ENCODE results near the gene GNG7. TPM values are rescaled to one million over a fixed set of nuclear protein-coding genes. Genes with fewer than 3 reads are reported as not detected.

The GNG7 gene
- total RNA-seq, 1 experiment from 2014 or later: 9.6 TPM

DNA sequence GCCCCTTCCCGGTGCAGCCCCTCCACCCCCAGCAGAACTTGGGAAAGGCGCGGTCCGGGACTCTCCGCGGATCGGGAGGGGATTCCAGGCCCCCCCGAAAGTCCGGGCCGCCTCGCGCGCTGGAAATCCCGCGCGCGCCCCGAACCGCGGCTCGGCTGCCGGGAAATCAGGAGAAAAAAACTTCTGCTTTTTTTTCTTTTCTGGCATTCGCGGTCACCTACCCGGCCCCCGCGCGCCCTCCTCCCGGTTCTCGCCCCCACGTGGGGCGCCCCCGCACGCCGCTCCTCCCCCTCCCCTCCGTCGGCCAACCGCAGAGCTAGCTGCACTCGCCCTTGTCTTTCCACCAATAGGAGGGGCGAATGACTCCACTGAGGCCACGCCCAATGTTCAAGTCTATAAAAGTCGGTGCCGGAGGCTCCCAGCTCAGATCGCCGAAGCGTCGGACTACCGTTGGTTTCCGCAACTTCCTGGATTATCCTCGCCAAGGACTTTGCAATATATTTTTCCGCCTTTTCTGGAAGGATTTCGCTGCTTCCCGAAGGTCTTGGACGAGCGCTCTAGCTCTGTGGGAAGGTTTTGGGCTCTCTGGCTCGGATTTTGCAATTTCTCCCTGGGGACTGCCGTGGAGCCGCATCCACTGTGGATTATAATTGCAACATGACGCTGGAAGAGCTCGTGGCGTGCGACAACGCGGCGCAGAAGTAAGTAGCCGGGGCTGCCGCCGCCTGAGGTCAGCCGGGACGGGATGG is 226.6 kb downstream of the GNG7 start, which contains the start of gene GADD45B:
GADD45B (plus strand) TSS at position 426 of the 749 bp plus-strand sequence; CDS start at position 658, 232 bp downstream.
- ChIA-PET POLR2A (interaction anchor here (0.6 to 5.0 kb wide), 30 partner anchors 11 to 860 kb away, joined by 3 to 83 read pairs (median 6); partner anchors contain the start of genes LMNB2, TIMM13 and ZNF57), CTCF (interaction anchor here (0.5 to 6.0 kb wide), 24 partner anchors 12 to 365 kb away, joined by 3 to 114 read pairs (median 4); partner anchors contain the start of genes LMNB2 and ZNF555)
- H3K9me3 Mint-ChIP-seq: no peaks in the 10 kb centered on the region
- H3K27me3 Mint-ChIP-seq (ENCODE audit: low read depth): peaks cover 47% of the 10 kb centered on the region
- TF ChIP-seq, protein P1, sequence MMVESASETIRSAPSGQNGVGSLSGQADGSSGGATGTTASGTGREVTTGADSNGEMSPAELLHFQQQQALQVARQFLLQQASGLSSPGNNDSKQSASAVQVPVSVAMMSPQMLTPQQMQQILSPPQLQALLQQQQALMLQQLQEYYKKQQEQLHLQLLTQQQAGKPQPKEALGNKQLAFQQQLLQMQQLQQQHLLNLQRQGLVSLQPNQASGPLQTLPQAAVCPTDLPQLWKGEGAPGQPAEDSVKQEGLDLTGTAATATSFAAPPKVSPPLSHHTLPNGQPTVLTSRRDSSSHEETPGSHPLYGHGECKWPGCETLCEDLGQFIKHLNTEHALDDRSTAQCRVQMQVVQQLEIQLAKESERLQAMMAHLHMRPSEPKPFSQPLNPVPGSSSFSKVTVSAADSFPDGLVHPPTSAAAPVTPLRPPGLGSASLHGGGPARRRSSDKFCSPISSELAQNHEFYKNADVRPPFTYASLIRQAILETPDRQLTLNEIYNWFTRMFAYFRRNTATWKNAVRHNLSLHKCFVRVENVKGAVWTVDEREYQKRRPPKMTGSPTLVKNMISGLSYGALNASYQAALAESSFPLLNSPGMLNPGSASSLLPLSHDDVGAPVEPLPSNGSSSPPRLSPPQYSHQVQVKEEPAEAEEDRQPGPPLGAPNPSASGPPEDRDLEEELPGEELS (CRISPR knock-in tag; IDR thresholded peaks at IDR 0.05): peak; percentile 41; the same call in 1 of the 2 replicates
- TF ChIP-seq IRF2 (CRISPR knock-in tag; IDR thresholded peaks at IDR 0.05; ENCODE audit: borderline replicate concordance, low read depth) (no peak), RORB (CRISPR knock-in tag; IDR thresholded peaks at IDR 0.05) (peak; percentile 70; the same call in 1 of the 2 replicates), ESRRA (CRISPR knock-in tag; IDR thresholded peaks at IDR 0.05; ENCODE audit: borderline replicate concordance) (no peak), MYBL2 (CRISPR knock-in tag; IDR thresholded peaks at IDR 0.05) (peak; percentile 23; the same call in 1 of the 2 replicates), NFYB (CRISPR knock-in tag; conservative IDR thresholded peaks at IDR 0.05; ENCODE audit: low read depth) (peak; percentile 64), CREM (CRISPR knock-in tag; IDR thresholded peaks at IDR 0.05) (no peak), ZNF416 (CRISPR knock-in tag; IDR thresholded peaks at IDR 0.05) (0 out of 2 replicates have a peak, but pooled peaks have one; percentile 53), TEAD4 (CRISPR knock-in tag; IDR thresholded peaks at IDR 0.05) (peak; percentile 47; the same call in 1 of the 2 replicates), JUN (CRISPR knock-in tag; IDR thresholded peaks at IDR 0.05) (peak; percentile 66; the same call in 1 of the 2 replicates), ETV6 (CRISPR knock-in tag; IDR thresholded peaks at IDR 0.05) (no peak), SP1 (CRISPR knock-in tag; conservative IDR thresholded peaks at IDR 0.05) (peak; percentile 97), GABPB1 (CRISPR knock-in tag; IDR thresholded peaks at IDR 0.05) (peak; percentile 41), ZNF219 (CRISPR knock-in tag; IDR thresholded peaks at IDR 0.05; ENCODE audit: borderline replicate concordance) (0 out of 2 replicates have a peak, but pooled peaks have one; percentile 67), TEAD1 (CRISPR knock-in tag; IDR thresholded peaks at IDR 0.05) (peak; percentile 83), NR2C2 (CRISPR knock-in tag; IDR thresholded peaks at IDR 0.05) (no peak)
- TF ChIP-seq, protein P2, sequence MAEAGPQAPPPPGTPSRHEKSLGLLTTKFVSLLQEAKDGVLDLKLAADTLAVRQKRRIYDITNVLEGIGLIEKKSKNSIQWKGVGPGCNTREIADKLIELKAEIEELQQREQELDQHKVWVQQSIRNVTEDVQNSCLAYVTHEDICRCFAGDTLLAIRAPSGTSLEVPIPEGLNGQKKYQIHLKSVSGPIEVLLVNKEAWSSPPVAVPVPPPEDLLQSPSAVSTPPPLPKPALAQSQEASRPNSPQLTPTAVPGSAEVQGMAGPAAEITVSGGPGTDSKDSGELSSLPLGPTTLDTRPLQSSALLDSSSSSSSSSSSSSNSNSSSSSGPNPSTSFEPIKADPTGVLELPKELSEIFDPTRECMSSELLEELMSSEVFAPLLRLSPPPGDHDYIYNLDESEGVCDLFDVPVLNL (CRISPR knock-in tag; IDR thresholded peaks at IDR 0.05; ENCODE audit: borderline replicate concordance, low read depth): no peak
- TF ChIP-seq, protein P3, sequence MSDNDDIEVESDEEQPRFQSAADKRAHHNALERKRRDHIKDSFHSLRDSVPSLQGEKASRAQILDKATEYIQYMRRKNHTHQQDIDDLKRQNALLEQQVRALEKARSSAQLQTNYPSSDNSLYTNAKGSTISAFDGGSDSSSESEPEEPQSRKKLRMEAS (CRISPR knock-in tag; IDR thresholded peaks at IDR 0.05): peak; percentile 56; the same call in 1 of the 2 replicates
- TF ChIP-seq, protein P4, sequence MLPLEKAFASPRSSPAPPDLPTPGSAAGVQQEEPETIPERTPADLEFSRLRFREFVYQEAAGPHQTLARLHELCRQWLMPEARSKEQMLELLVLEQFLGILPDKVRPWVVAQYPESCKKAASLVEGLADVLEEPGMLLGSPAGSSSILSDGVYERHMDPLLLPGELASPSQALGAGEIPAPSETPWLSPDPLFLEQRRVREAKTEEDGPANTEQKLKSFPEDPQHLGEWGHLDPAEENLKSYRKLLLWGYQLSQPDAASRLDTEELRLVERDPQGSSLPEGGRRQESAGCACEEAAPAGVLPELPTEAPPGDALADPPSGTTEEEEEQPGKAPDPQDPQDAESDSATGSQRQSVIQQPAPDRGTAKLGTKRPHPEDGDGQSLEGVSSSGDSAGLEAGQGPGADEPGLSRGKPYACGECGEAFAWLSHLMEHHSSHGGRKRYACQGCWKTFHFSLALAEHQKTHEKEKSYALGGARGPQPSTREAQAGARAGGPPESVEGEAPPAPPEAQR (CRISPR knock-in tag; IDR thresholded peaks at IDR 0.05): no peak
- TF ChIP-seq, protein P5, sequence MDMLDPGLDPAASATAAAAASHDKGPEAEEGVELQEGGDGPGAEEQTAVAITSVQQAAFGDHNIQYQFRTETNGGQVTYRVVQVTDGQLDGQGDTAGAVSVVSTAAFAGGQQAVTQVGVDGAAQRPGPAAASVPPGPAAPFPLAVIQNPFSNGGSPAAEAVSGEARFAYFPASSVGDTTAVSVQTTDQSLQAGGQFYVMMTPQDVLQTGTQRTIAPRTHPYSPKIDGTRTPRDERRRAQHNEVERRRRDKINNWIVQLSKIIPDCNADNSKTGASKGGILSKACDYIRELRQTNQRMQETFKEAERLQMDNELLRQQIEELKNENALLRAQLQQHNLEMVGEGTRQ (CRISPR knock-in tag; IDR thresholded peaks at IDR 0.05): peak; percentile 64
- TF ChIP-seq, protein P6, sequence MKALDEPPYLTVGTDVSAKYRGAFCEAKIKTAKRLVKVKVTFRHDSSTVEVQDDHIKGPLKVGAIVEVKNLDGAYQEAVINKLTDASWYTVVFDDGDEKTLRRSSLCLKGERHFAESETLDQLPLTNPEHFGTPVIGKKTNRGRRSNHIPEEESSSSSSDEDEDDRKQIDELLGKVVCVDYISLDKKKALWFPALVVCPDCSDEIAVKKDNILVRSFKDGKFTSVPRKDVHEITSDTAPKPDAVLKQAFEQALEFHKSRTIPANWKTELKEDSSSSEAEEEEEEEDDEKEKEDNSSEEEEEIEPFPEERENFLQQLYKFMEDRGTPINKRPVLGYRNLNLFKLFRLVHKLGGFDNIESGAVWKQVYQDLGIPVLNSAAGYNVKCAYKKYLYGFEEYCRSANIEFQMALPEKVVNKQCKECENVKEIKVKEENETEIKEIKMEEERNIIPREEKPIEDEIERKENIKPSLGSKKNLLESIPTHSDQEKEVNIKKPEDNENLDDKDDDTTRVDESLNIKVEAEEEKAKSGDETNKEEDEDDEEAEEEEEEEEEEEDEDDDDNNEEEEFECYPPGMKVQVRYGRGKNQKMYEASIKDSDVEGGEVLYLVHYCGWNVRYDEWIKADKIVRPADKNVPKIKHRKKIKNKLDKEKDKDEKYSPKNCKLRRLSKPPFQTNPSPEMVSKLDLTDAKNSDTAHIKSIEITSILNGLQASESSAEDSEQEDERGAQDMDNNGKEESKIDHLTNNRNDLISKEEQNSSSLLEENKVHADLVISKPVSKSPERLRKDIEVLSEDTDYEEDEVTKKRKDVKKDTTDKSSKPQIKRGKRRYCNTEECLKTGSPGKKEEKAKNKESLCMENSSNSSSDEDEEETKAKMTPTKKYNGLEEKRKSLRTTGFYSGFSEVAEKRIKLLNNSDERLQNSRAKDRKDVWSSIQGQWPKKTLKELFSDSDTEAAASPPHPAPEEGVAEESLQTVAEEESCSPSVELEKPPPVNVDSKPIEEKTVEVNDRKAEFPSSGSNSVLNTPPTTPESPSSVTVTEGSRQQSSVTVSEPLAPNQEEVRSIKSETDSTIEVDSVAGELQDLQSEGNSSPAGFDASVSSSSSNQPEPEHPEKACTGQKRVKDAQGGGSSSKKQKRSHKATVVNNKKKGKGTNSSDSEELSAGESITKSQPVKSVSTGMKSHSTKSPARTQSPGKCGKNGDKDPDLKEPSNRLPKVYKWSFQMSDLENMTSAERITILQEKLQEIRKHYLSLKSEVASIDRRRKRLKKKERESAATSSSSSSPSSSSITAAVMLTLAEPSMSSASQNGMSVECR (CRISPR knock-in tag; IDR thresholded peaks at IDR 0.05; ENCODE audit: borderline replicate concordance): peak; percentile 65
- TF ChIP-seq, protein P7, sequence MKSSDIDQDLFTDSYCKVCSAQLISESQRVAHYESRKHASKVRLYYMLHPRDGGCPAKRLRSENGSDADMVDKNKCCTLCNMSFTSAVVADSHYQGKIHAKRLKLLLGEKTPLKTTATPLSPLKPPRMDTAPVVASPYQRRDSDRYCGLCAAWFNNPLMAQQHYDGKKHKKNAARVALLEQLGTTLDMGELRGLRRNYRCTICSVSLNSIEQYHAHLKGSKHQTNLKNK (CRISPR knock-in tag; IDR thresholded peaks at IDR 0.05): peak; percentile 69; the same call in 1 of the 2 replicates
- TF ChIP-seq, protein P8, sequence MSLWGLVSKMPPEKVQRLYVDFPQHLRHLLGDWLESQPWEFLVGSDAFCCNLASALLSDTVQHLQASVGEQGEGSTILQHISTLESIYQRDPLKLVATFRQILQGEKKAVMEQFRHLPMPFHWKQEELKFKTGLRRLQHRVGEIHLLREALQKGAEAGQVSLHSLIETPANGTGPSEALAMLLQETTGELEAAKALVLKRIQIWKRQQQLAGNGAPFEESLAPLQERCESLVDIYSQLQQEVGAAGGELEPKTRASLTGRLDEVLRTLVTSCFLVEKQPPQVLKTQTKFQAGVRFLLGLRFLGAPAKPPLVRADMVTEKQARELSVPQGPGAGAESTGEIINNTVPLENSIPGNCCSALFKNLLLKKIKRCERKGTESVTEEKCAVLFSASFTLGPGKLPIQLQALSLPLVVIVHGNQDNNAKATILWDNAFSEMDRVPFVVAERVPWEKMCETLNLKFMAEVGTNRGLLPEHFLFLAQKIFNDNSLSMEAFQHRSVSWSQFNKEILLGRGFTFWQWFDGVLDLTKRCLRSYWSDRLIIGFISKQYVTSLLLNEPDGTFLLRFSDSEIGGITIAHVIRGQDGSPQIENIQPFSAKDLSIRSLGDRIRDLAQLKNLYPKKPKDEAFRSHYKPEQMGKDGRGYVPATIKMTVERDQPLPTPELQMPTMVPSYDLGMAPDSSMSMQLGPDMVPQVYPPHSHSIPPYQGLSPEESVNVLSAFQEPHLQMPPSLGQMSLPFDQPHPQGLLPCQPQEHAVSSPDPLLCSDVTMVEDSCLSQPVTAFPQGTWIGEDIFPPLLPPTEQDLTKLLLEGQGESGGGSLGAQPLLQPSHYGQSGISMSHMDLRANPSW (CRISPR knock-in tag; conservative IDR thresholded peaks at IDR 0.05; ENCODE audit: low read depth): no peak
- H3K36me3 Mint-ChIP-seq: no peaks in the 10 kb centered on the region
- H3K27ac Mint-ChIP-seq: peak within 1 kb of the TSS; percentile 88
- peak; percentile 51 for ATAC-seq
- peak; percentile 95 for DNase-seq (ENCODE audit: low spot score)
- peaks cover 24% of the 10 kb centered on the region for H3K4me1 Mint-ChIP-seq
- peak within 1 kb of the TSS; percentile 93 for H3K4me3 Mint-ChIP-seq

Data from WTC11 (cell line).